Astrocyte (in vitro differentiated cells and primary cell): ENCODE results near the gene RECK.

Experiments used
- CTCF ChIP-seq: IDR thresholded peaks from 2 replicates; pipeline ENCODE4 v1.5.1; 2011; ENCODE audit warnings: low read depth, mild to moderate bottlenecking, inconsistent platforms, low read length, moderate library complexity; ENCODE audit not compliant: insufficient read depth
- EZH2 ChIP-seq: IDR thresholded peaks from 2 replicates; pipeline ENCODE4 v1.6.1; 2012; ENCODE audit warnings: mild to moderate bottlenecking, low read length, inconsistent platforms; ENCODE audit not compliant: insufficient read depth

DNA sequence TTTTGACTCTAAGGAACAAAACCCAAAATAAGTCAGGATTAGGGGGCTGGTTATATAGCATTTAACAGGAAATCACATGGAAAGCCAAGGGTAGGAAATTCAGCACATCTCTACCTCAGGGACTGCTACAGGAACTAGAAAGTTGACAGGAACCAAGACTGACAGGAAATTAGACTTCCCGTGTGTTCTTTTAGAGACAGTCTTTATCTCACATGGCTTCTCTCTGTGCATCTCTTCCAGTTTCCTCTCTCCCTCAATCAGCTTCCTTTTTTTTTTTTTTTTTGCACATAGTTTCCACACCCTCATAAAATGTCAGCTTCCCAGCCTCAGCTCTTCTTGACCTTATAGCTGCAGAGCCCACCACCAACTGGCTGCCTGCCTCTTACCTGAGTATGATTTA lies 4.8 kb downstream of the RECK start:
- TF ChIP-seq CTCF (no peak), EZH2 (no peak)
